ENCODE results near the gene HLX. TPM values are rescaled to one million over a fixed set of nuclear protein-coding genes. Genes with fewer than 3 reads are reported as not detected.

HLX gene
- total and polyA plus RNA-seq, 4 donors, result 3.0 to 8.3 (median 6.1) TPM

DNA sequence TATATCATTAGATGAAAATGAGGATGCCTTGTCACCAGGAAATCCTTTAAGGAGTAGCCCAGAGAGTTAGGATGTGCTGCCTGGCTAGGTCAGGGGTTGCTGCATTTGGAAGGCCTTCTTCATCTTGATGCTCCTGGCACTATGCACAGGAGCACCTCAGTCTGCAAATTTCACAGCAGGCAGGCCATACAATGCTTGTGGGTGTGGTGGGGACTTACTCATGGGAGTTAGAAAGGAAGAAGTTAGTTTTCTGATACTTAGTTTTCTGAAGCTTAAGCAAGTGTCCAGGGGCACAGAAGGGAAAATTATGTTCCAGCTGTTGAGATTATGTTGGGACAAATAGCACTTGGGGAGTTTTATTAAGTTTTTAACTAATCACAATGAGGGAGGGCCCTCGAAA, 11.4 kb downstream of the HLX start:
- TF ChIP-seq RAD21 (IDR thresholded peaks at IDR 0.05), result no peak
- TF ChIP-seq YY1 (IDR thresholded peaks at IDR 0.05), result no peak
- TF ChIP-seq RXRA (IDR thresholded peaks at IDR 0.05), result no peak
- TF ChIP-seq JUND (IDR thresholded peaks at IDR 0.05), result no peak
- TF ChIP-seq SP1 (IDR thresholded peaks at IDR 0.05), result no peak
- TF ChIP-seq, protein P1, sequence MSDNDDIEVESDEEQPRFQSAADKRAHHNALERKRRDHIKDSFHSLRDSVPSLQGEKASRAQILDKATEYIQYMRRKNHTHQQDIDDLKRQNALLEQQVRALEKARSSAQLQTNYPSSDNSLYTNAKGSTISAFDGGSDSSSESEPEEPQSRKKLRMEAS (IDR thresholded peaks at IDR 0.05), result no peak
- TF ChIP-seq HNF4A (conservative IDR thresholded peaks at IDR 0.05), result no peak
- DNase-seq (ENCODE audit: low spot score), result no peak
- Histone ChIP-seq H3K4me3 (ENCODE audit: low read depth in 1 of 3, low read length in 3 of 3) (no peak overlapping the region), H3K27ac (ENCODE audit: low read depth in 1 of 2, low read length in 2 of 2) (no peak overlapping the region), H3K9me3 (ENCODE audit: control insufficient read depth in 4 of 4, low read length in 3 of 4) (peaks cover 0 to 3% (median 1%) of the 10 kb centered on the region in 4 donors), H3K9ac (ENCODE audit: low read depth in 1 of 2, low read length in 2 of 2) (no peak overlapping the region), H3K4me1 (ENCODE audit: control insufficient read depth in 4 of 4, insufficient read depth in 4 of 4, low read length in 3 of 4) (peaks cover 6 to 24% (median 19%) of the 10 kb centered on the region in 4 donors), H3K27me3 (ENCODE audit: control insufficient read depth in 4 of 4, insufficient read depth in 4 of 4, low read length in 3 of 4) (peaks cover 3 to 29% (median 13%) of the 10 kb centered on the region in 4 donors), H3K36me3 (ENCODE audit: control insufficient read depth in 4 of 4, insufficient read depth in 3 of 4, low read depth in 1 of 4, low read length in 3 of 4) (peaks cover 0 to under 1% (median under 1%) of the 10 kb centered on the region in 4 donors)
- 52% methylated on average over 1 of the region's 1 CpG for WGBS

DNA sequence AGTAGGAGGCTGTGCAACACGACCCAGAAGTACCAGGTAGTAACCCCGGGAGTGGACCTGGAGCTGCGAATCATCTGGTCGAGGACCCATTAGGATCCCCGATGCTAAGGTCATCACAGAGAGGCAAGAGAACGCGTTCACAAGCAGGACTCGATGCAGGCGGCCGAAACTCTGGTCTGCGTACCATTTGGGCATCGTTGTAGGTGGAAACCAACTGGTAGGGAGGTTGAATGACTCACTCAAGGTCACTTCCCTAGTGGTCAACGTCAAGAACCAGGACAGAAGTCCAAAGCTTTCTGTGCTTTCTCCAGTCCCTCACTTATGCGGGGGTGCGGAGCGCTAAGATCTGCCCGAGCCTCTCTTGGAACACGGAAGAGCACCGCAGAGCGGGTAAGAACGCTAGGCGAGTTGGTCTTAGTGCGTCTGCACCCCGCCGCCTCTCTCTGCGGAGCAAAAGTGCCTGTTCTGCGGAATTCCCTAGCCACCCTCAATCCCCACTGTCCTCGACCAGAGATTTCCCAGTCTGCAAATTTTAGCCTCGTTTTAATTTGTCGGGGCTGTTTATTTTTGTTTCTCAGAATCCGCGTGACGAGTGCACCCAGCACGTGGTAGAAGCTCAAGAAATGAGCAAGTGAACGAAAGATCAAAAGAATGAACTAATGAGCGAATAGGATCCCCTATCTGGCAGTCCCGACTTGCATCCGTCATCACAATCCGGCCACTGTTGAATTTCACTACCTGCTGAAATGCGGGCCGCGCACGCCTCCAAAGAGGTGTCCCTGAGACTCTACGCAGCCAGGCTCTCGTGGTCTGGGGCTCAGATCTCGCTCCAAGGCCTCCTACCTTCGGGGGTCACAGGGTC, 12.2 kb downstream of the HLX start:
- H3K4me1 ChIP-seq (ENCODE audit: control insufficient read depth in 4 of 4, insufficient read depth in 4 of 4, low read length in 3 of 4), result peaks cover 6 to 24% (median 19%) of the 10 kb centered on the region in 4 donors
- peaks cover 0 to 3% (median 1%) of the 10 kb centered on the region in 4 donors for H3K9me3 ChIP-seq (ENCODE audit: control insufficient read depth in 4 of 4, low read length in 3 of 4)
- H3K4me3 ChIP-seq (ENCODE audit: low read depth in 1 of 3, low read length in 3 of 3), result no peak overlapping the region
- no peak for DNase-seq (ENCODE audit: low spot score)
- no peaks in the 10 kb centered on the region for H3K36me3 ChIP-seq (ENCODE audit: control insufficient read depth in 4 of 4, insufficient read depth in 3 of 4, low read depth in 1 of 4, low read length in 3 of 4)
- WGBS, result 23% methylated on average over 47 of the region's 47 CpGs
- no peak overlapping the region for H3K9ac ChIP-seq (ENCODE audit: low read depth in 1 of 2, low read length in 2 of 2)
- H3K27me3 ChIP-seq (ENCODE audit: control insufficient read depth in 4 of 4, insufficient read depth in 4 of 4, low read length in 3 of 4), result peaks cover 3 to 32% (median 14%) of the 10 kb centered on the region in 4 donors
- no peak overlapping the region for H3K27ac ChIP-seq (ENCODE audit: low read depth in 1 of 2, low read length in 2 of 2)
- TF ChIP-seq FOXA1 (IDR thresholded peaks at IDR 0.05) (no peak), NR2F2 (IDR thresholded peaks at IDR 0.05) (no peak), HNF4A (conservative IDR thresholded peaks at IDR 0.05) (no peak), HNF4G (IDR thresholded peaks at IDR 0.05) (no peak), RXRA (IDR thresholded peaks at IDR 0.05) (no peak), RAD21 (IDR thresholded peaks at IDR 0.05) (no peak), FOXA2 (IDR thresholded peaks at IDR 0.05) (no peak), YY1 (IDR thresholded peaks at IDR 0.05) (no peak)
- TF ChIP-seq, protein P1 (IDR thresholded peaks at IDR 0.05), result no peak

DNA sequence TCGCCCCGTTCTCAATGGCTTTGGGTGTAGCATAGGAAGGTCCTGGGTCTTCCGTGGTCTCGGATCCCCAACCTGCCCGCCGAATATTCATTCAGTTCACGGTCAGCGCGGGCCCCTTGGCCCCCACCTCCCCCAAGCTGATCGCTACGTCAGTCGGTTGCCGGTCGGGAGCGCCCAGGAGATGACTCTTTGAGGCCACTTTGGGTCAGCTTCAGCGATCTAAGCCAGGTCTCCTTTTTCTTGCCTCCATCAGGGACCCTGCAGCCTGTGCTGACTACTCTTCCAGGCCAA, 12.8 kb downstream of the HLX start:
- TF ChIP-seq TAF1 (conservative IDR thresholded peaks at IDR 0.05) (no peak), FOXA2 (IDR thresholded peaks at IDR 0.05) (no peak), GABPA (IDR thresholded peaks at IDR 0.05 in 1 of 2, conservative IDR thresholded peaks at IDR 0.05 in 1 of 2) (no peak), RXRA (IDR thresholded peaks at IDR 0.05) (no peak), SP1 (IDR thresholded peaks at IDR 0.05) (no peak), NR2F2 (IDR thresholded peaks at IDR 0.05) (no peak), RAD21 (IDR thresholded peaks at IDR 0.05) (no peak), JUND (IDR thresholded peaks at IDR 0.05) (no peak), FOXA1 (IDR thresholded peaks at IDR 0.05) (no peak), HNF4G (IDR thresholded peaks at IDR 0.05) (no peak), HNF4A (conservative IDR thresholded peaks at IDR 0.05) (no peak)
- TF ChIP-seq, protein P2, sequence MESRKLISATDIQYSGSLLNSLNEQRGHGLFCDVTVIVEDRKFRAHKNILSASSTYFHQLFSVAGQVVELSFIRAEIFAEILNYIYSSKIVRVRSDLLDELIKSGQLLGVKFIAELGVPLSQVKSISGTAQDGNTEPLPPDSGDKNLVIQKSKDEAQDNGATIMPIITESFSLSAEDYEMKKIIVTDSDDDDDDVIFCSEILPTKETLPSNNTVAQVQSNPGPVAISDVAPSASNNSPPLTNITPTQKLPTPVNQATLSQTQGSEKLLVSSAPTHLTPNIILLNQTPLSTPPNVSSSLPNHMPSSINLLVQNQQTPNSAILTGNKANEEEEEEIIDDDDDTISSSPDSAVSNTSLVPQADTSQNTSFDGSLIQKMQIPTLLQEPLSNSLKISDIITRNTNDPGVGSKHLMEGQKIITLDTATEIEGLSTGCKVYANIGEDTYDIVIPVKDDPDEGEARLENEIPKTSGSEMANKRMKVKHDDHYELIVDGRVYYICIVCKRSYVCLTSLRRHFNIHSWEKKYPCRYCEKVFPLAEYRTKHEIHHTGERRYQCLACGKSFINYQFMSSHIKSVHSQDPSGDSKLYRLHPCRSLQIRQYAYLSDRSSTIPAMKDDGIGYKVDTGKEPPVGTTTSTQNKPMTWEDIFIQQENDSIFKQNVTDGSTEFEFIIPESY (IDR thresholded peaks at IDR 0.05), result no peak
- TF ChIP-seq, protein P3, sequence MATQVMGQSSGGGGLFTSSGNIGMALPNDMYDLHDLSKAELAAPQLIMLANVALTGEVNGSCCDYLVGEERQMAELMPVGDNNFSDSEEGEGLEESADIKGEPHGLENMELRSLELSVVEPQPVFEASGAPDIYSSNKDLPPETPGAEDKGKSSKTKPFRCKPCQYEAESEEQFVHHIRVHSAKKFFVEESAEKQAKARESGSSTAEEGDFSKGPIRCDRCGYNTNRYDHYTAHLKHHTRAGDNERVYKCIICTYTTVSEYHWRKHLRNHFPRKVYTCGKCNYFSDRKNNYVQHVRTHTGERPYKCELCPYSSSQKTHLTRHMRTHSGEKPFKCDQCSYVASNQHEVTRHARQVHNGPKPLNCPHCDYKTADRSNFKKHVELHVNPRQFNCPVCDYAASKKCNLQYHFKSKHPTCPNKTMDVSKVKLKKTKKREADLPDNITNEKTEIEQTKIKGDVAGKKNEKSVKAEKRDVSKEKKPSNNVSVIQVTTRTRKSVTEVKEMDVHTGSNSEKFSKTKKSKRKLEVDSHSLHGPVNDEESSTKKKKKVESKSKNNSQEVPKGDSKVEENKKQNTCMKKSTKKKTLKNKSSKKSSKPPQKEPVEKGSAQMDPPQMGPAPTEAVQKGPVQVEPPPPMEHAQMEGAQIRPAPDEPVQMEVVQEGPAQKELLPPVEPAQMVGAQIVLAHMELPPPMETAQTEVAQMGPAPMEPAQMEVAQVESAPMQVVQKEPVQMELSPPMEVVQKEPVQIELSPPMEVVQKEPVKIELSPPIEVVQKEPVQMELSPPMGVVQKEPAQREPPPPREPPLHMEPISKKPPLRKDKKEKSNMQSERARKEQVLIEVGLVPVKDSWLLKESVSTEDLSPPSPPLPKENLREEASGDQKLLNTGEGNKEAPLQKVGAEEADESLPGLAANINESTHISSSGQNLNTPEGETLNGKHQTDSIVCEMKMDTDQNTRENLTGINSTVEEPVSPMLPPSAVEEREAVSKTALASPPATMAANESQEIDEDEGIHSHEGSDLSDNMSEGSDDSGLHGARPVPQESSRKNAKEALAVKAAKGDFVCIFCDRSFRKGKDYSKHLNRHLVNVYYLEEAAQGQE (IDR thresholded peaks at IDR 0.05), result no peak
- TF ChIP-seq, protein P1 (IDR thresholded peaks at IDR 0.05), result no peak
- TF ChIP-seq, protein P4, sequence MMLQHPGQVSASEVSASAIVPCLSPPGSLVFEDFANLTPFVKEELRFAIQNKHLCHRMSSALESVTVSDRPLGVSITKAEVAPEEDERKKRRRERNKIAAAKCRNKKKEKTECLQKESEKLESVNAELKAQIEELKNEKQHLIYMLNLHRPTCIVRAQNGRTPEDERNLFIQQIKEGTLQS (IDR thresholded peaks at IDR 0.05), result no peak
- H3K4me1 ChIP-seq (ENCODE audit: control insufficient read depth in 4 of 4, insufficient read depth in 4 of 4, low read length in 3 of 4), result peaks cover 6 to 24% (median 19%) of the 10 kb centered on the region in 4 donors
- H3K4me3 ChIP-seq (ENCODE audit: low read depth in 1 of 3, low read length in 3 of 3), result no peak overlapping the region
- H3K27ac ChIP-seq (ENCODE audit: low read depth in 1 of 2, low read length in 2 of 2), result no peak overlapping the region
- no peak for DNase-seq (ENCODE audit: low spot score)
- H3K9me3 ChIP-seq (ENCODE audit: control insufficient read depth in 4 of 4, low read length in 3 of 4), result peaks cover 0 to 3% (median 1%) of the 10 kb centered on the region in 4 donors
- H3K36me3 ChIP-seq (ENCODE audit: control insufficient read depth in 4 of 4, insufficient read depth in 3 of 4, low read depth in 1 of 4, low read length in 3 of 4), result no peaks in the 10 kb centered on the region
- H3K9ac ChIP-seq (ENCODE audit: low read depth in 1 of 2, low read length in 2 of 2), result no peak overlapping the region
- peaks cover 3 to 32% (median 14%) of the 10 kb centered on the region in 4 donors for H3K27me3 ChIP-seq (ENCODE audit: control insufficient read depth in 4 of 4, insufficient read depth in 4 of 4, low read length in 3 of 4)
- WGBS, result 23% methylated on average over 16 of the region's 16 CpGs

Data from liver (tissue), 9 donors.